GM21381 (cell line): ENCODE results near the gene ZMAT2.
"Not testable (repeated sequence)": the region's sequence is repeated elsewhere in the genome, so short reads cannot be mapped to it uniquely, and the experiment has no call there.

Experiments
- ATAC-seq: cut with Tn5 transposase; IDR thresholded peaks from one replicate; pipeline ENCODE4 v1.9.1; 2021; ENCODE audit warnings: mild to moderate bottlenecking, moderate library complexity; ENCODE audit not compliant: unreplicated experiment

The ZMAT2 gene, protein sequence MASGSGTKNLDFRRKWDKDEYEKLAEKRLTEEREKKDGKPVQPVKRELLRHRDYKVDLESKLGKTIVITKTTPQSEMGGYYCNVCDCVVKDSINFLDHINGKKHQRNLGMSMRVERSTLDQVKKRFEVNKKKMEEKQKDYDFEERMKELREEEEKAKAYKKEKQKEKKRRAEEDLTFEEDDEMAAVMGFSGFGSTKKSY

DNA sequence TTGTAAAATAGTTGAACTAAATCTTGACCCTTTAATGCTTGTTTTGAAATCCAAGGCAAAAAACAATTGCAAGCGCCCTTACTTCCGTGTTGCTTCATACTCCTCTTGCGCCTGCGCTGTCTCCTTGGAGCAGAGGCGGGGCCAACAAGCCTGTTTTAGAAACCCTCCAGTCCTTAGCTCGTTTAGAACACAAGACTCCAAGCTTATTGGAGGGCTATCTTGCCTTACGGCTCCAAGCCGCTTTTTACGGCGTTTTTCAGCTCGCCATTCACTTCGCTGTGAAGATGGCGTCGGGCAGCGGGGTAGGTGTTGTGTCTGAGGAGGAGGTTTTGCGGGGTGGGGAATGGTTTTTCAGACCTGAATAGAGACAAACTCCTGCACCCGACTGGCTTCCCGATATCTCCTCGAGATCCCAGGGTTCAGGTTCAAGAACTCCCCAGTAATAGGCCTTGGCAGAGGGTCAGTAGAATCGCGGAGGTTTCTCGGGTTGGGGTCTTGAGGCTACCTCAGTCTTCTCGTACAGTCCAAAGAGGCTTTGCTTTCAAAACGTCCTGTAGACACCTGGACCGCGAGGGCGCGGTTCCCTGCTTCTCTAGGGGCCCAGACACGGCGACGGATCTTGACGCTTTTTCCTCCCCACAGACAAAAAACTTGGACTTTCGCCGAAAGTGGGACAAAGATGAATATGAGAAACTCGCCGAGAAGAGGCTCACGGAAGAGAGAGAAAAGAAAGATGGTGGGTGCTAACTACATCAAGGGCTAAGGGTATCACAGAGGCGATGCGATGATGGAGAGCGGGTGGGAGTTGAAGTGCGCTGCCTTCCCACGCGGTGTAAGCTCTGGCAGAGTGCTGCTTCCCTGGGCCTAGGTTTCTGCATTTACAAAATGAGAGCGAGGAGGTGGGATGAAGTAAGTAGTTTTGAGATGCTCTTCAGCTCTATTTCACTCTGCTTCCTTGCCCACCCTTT lies at the start of gene ZMAT2:
Gene ZMAT2, plus strand, starts transcription at position 271 of the 968 bp plus-strand sequence. Its CDS starts 14 bp downstream, at position 285.
- ATAC-seq, result peak; percentile 97

DNA sequence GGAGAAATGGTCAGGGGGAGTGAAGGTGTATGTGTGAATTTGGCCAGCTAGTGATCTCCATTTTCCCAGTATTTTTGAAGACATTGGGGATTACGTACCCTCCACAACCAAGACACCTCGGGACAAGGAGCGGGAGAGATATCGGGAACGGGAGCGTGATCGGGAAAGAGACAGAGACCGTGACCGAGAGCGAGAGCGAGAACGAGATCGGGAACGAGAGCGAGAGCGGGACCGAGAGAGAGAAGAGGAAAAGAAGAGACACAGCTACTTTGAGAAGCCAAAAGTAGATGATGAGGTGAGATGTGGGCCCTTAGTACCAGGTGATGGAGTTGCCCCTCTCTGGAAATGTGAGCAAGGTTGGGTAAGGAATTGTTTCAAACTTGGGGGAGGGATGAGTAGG lies 41.4 kb upstream of the ZMAT2 start:
- ATAC-seq, result no peak

DNA sequence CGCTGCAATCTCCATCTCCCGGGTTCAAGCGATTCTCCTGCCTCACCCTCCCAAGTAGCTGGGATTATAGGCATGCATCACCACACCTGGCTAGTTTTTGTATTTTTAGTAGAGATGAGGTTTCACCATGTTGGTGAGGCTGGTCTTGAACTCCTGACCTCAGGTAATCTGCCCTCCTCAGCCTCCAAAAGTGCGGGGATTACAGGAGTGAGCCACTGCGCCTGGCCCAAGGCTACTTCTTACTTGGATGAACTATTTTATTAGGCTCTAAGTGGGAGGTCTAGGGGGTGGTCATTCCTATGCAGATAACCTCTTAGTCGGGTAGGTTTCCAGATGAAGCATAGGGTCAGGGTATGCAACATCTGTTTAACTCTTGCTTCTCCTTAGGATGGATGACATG lies 39.9 kb upstream of the ZMAT2 start:
- not testable (repeated sequence) for ATAC-seq

DNA sequence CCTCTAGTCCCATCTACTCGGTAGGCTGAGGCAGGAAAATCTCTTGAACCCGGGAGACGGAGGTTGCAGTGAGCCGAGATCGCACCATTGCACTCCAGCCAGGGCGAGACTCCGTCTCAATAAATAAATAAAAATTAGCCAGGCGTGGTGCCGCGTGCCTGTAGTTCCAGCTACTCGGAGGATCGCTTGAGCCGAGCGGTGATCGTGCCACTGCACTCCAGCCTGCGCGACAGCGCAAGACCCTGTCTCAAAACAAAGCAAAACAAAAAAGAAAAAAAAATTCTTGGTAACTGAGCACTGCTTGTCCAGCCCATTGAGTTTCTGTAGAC lies 36.3 kb upstream of the ZMAT2 start:
- ATAC-seq, result no peak

DNA sequence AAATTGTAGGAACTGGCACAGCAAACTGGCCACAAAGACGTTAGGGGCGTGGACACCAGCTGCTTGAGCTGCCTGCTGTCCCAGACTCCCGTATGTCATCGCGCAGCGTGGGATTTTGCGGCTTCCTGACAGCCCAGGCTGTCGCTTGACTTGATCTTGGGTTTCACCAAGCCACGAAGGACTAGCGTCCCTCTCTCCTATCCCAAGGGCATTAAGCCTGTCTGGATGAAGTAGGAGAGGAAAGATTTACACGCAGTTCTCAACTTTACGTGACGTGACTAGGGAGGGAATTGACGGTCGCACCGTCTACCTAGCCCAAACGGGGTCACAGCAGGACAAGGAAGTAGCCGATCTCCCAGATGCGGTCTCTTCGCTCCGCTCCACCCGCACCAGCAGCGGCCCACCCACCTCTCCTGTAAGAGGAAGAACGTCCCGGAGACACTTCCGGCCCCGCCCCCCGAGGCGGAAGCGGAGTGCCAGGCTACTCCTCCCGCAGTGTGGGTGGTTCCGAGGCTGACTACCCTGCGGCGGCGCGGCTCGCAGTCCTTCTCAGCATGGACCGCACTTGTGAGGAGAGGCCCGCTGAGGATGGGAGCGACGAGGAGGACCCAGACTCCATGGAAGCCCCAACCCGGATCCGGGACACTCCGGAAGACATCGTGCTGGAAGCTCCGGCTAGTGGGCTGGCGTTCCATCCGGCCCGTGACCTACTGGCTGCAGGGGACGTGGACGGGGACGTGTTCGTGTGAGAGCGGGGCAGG lies 35.7 kb upstream of the ZMAT2 start, which contains the start of gene WDR55:
Gene WDR55, plus strand, starts transcription at position 546 of the 761 bp plus-strand sequence. Its CDS starts 9 bp downstream, at position 555.
- peak; percentile 93 for ATAC-seq

DNA sequence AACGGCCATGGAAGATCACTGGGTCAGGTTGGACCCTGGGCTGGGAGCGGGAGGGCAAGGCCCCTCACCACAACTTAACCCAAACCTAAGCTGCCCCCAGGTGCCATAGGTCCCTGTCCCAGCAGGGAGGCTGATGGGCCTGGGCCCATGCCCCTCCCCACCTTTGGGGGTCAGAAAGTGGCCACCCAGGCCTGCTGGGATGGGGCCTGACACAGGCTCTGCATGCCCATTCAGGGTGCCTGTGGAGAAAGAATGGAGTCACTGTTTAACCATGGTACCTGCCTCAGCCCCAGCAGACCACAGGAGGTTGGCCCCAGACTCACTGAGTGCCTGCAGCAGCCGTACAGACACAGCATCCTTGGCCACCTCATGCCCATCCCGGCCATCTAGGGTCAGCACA lies 29.2 kb upstream of the ZMAT2 start:
- ATAC-seq, result not testable (repeated sequence)

DNA sequence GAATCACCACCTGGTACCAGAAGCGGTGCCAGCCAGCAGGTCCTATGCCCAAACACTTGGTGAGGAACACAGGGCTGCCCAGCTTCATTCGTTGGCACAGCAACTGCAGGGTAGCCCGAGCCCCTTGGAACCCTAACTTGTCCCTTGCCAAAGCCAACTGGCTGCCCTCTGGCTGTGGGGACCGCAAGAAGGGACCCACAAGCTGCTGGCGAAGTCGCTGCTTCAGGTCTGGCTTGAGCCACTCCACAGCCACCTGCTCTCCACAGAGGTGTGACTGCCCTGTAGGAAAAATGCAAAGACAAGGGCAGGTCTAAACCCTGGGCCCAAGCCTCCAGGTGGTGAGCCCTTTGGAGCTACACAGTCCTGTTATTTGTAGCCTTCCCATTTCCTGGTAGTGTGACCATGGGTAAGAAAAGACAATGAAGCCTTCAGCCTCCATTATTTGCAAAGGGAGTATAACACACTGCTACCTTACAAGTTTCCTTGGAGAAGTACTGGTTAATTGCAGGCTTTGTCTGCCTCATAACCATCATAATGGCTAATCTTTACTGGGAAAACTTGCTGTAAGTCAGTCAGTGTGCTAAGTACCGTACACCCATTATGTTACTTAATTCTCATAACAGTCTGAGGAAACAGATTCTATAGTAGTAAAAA lies 28.6 kb upstream of the ZMAT2 start:
- ATAC-seq, result no peak

DNA sequence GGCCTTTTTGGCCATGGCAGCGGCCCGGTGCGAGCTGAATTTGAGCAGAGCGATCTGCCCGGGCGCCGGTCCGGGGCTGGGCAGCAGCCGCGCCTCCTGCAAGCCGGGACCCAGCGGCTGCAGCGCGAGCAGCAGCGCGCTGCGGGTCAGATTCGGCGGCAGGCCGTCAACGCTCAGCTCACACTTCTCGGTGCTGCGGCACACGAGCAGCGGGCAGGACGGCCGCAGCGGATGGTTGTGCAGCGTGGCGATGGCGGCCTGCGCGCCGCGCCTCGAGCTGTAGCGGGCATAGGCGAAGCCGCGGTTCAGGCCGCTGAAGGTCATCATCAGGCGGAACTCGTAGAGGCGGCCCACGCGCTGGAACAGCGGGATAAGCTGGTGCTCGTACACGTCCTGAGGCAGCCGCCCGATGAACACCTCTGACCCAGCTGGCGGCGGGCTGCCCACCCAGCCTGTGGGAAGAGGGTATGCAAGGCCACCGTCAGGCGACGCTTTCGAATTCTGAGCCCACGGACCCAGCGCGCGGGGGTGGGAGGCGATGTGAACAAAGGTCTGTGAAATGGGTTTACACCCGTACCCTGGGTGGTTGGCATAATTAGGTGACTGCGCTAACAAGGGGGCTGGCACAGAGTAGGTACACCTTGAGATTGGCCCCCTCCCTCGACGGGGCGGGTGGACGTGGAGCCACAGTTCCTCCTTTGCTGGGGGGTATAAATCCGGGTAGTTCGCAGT lies 27.6 kb upstream of the ZMAT2 start:
- ATAC-seq, result no peak

DNA sequence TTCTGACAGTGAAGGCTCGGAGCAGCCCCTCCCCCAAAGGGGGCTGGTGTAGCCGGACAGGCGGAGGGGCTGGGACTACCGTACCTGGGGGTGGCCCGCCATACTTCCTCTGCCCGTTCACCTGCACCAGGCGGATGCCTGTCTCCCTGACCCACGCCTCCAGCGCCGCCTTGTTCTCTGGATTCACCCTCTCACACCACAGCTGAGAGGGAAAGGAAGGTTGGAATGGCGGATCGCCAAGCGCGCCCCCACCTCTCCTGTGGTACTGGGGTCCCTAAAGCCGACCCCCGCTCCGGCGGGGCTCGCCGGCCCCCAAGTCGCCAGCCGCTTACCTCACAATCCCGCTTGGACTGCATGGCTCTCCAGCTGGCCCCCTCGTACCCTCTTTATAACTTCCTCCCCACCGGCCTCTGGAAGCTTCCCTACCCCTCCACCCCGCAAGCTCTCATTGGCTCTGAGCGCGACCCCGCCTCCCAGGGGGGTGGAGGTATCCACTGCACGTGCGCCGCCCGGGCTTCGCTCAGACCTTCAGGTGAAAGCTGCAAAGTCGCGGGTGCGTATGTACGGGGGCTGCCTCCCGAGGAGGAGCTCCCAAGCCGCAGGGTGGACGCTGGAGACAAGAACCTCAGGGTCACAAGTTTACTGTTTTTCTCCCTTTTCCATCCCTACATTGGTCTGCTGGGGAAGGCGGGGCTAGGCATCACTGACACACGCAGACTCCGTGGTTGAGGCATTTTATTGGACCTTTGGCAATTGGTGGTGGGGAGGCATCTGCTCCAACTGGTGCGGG lies 26.9 kb upstream of the ZMAT2 start, which contains the start of gene DND1:
Gene DND1, minus strand, starts transcription at position 390 of the 790 bp plus-strand sequence. Its CDS starts 34 bp downstream, at position 356.
- ATAC-seq, result no peak

DNA sequence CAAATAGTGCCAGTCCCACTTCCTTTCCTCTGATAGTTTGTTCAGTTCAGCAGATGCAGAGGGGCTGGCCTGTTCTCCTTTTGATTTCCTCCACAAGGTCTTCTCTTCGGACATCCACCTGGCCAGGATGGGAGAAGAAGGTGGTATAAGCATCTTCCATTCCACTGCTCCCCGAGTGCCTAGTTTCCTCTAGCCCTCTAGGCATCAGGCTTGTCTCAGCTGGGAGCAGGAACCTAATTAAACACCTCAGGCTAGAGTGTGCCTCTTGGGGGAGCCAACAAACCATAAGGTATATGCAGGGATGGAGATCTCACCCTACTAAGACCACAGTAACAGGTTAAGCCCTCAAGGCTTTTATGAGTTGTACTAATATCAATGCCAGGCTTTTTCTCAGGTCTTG lies 26.0 kb upstream of the ZMAT2 start:
- no peak for ATAC-seq

DNA sequence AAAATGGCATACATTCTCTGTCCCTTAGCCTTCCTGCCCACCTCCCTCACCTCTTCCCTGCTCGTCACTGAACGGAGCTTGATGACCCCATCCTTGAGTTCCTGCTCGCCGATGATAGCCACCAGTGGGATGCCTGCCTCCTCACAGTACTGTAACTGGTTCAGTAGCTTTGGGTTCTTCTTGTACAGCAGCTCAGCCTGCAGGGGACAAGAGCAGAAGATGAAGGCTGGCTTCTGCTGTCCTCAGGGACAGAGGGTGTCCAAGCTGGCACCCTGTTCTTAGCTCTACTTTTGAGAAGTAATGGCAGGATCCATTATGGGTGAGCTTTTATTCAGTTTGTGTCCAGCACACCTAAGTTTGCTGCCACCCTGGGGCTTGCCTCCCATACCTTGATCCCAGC lies 25.6 kb upstream of the ZMAT2 start:
- no peak for ATAC-seq

DNA sequence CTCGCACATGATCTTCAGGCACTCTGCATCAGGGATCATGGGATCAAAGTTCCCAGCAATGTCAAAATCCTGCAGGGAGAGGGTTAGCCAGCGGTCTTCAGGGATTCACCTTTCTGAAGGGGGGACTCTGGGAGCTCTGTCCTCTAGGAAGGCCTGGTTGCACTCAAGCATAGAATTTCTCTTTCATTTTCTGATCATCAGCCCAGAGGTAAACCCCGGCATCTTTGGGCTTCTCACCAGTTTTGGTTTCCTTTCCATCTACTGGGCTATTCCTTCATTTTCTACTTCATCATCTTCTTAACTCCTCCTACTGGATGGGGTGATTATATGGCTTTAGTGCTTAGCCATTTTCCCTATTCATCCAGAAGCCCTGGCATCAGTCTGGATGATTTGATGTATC lies 22.3 kb upstream of the ZMAT2 start:
- ATAC-seq, result peak; percentile 52

DNA sequence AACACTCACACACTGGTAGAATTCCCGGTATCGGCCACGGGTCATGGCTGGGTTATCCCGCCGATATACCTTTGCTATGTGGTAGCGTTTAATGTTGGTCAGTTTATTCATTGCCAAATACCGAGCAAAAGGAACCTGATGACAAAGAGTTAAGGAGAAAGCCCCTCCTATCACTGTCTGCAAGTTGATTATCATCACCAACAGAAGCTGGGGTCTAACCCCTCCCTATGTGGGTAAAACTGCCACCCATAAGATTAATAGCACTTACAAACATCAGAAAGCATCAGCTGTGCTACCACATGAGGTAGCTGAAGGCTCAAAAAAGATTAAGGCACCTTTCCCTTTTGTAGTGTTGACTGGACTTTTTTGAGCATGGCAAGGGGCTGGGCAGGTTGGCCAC lies 21.3 kb upstream of the ZMAT2 start:
- no peak for ATAC-seq

DNA sequence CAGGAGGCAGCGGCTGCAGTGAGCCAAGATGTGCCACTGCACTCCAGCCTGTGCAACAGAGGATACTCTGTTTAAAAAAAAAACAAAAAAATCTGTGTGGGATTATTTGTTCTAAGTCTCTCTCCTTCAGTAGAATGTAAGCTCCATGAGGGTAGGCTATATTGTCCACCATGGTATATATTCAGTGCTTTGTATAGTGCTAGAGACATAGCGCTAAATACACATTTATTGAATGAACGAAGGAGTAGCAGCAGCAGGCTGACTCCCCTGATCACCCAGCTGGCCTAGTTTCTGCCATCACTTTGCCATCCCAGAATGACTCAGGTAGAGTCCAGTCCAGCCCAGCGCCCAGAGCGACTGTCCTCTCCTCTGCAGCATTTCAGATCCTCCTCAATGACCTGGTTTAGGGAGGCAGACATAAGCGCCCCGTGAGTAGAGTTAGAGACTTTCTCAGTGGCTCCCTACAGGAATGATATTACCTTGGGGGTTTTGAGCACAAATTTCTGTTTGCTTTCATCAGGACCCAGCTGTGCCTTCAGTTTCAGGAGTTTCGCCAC lies 9.8 kb upstream of the ZMAT2 start:
- ATAC-seq, result peak; percentile 2

DNA sequence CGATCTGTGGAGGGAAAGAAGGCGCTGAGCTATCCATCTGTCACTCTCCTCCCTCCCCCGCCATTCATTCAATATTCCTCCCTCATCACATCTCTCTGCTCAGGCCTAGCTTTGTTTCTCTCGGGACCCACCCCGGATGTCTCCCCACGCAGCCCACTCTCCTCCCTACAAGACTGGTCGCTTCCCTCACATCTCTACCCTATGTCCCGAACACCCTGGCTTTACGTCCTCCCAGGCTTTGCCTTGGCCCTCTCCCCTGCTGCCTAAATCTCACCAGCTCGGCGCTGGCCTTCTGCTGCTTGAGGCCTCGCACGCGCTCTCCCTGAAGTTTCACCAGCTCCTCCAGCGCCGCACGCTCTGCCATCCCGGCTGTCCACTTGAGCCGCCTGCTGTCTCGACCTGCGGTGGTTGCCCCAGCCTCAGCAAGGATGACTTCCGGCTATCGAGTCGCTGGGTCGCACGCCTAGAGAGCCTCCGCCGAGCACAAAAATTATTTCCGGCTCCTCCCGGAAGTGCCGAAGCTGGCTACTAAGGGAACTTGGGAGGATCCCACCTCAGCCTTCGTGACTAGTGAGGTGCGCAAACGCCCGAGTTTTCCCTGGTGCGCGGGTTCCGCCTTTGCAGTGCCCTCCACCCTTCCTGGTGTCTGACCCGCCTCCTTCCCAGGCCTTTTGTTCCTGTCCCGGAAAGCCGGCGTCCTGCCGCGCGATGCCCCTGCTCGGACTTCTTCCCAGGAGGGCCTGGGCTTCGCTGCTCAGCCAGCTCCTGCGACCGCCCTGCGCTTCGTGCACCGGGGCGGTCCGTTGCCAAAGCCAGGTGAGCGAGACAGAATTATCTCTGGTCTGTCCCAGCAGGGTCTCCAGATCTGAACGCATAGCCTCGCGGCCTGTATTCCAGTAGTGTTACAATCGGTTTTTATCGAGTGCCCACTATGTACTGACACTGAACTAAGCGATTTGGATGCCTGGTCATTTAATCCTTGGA lies 9.0 kb upstream of the ZMAT2 start, which contains the start of the genes HARS1 and HARS2:
Gene HARS1, minus strand, starts transcription at position 430 of the 984 bp plus-strand sequence. Its CDS starts 66 bp downstream, at position 364.
Gene HARS2, plus strand, starts transcription at position 515 of the 984 bp plus-strand sequence. Its CDS starts 194 bp downstream, at position 709.
- peak; percentile 96 for ATAC-seq

DNA sequence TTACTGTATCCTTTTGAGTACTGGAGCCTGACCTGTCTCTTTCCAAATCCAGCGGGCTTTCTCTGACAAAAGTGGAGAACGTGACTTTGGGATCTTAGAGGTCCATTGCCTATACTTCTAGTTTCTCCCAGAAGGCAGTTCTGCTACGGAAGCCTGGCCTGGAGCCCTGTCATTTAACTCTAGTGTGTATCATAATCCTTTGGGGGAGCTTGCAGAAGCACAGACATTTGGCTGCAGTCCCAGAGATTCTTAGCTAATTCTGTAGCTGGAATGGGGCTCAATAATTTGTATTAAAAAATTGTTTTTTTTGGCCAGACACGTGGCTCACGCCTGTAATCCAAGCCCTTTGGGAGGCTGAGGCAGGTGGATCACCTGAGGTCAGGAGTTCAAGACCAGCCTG lies 6.0 kb upstream of the ZMAT2 start:
- ATAC-seq, result no peak

DNA sequence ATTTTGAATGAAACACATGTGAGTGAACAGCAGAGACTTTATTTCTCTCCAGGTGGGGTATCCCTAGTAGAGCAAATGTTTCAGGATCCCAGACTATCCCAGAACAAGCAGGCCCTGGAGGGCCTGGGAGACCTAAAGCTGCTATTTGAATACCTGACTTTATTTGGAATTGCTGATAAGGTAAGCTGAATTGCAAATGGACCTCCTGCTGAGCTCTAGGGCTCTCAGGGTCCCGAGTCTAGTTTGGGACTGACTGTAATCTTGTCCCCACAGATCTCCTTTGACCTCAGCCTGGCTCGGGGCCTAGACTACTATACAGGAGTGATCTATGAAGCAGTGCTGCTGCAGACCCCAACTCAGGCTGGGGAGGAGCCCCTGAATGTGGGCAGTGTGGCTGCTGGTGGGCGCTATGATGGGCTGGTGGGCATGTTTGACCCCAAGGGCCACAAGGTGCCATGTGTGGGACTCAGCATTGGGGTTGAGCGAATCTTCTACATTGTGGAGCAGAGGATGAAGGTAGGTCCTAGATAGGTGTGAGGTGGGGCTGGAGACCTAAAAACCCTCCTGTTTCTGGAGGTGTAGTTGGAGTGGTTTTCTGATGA lies 3.3 kb upstream of the ZMAT2 start:
- ATAC-seq, result no peak
